Stimulated activated CD8-positive, alpha-beta memory T cell treated with anti-CD3 and anti-CD28 coated beads, Interleukin-15, amount 100 ng/mL, for 24 hours (primary cell): ENCODE measurements around the gene GRIN2A.

Source experiments
- DNase-seq: peaks from one replicate; pipeline ENCODE4 v3.0.0-alpha.2; 2020; ENCODE audit warnings: low read depth

Gene GRIN2A

DNA sequence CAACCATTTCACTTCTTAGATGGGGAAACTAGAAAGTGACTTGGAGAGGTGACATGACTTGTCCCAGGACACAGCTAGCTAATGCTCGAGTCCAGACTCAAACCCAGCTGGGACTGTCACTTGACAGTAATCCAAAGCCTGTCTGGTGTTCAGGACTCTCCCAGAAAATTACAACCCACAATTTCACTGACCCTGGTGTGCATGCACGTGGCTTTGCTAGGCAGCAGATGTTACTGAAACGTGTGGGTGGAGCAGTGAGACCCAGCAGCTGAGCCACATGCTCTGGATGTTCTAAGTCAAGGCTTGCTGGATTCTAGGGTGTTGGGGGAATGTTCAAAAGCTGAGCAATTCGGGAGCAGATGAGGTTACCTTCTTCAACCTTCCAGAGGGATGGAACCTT is 364.6 kb downstream of the GRIN2A start:
- DNase-seq, result no peak

DNA sequence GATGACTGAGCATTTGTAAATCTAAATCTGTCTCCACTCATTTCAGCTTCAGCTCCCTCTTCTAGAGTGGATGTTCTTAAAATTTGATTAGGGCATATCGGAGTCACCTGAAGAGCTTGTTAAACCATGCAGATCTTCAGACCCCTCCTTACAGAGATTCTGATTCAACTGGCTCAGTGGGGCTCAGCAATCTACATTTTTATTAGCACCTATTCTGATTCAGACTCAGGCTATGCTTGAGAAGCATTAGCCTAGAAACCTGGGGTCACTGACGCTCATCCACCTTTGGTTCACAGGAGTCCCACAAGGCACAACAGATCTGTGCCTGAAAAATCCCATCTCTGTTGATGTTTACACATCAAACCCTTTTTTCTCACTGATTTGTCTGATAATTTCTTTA is 365.6 kb downstream of the GRIN2A start:
- DNase-seq, result no peak

DNA sequence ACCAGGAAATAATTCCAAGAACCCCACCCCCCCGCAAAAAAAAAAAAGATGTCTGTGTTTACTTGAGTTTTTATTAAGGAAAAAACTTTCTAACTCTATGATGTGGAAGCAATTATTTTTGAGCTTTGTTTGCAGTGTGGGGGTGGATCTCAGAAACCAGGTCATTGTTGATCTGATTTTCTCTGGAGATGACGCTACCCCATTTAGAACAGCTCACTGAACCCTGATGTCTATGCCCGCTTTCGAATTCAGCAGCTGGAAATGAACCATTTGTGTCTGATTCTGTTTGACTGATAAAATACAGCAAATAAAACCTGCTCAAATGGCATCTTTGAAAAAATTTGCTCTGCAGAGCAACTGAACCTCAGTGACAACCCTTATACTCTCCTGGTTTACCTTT is 368.6 kb downstream of the GRIN2A start:
- DNase-seq, result no peak

DNA sequence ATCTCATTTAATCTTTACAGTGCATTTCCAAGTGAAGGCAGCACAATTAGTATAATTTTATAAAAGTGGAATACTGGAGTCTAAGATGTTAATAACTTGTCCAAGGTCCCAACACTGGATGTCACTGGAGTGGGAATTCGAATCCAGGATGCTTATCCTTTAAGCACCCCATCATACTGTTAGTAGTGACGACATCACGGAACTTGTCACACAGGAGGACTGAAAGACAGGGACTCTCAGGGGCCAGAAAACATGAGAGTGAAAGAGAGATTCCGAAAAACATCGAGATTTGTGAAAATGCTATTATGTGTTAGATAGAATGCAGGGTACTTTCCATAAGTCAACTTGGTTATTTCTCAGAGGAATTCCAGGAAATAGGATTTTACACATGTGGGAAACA is 374.0 kb downstream of the GRIN2A start:
- DNase-seq, result no peak

DNA sequence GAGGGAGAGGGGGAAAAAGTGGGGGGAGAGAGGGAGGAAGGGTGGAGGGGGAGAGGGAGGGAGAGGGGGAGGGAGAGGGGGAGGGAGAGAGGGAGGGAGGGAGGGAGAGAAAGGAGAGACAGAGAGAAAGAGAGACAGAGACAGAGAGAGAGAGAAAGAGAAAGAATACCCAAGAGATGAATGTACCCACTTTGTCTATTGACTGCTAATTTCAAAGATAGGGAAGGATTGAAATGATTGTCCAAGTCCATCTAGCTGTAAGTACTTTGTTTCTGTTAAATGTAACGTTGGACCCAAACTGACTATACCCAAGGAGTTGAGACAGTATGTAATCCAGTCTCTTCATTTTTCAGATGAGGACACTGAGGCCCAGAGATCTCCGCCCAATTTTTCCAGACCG is 374.9 kb downstream of the GRIN2A start:
- DNase-seq, result no peak

DNA sequence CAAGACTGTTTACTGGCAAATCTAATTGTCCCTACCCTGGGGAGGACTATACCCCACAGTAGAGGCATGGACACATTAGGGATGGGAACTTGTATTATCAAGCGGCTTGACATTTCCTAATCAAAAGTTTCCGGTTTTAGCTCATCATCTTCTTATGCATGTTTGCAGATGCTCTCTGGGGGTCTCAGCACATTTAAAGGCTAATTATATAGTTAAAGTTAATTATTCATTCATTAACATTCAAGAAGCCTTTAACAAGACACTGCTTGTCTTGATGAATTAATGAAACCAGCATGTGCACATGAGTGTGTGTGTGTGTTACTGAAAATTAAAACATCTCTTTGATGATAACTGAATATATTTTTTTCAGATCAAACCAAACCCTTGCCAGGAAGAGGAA is 377.1 kb downstream of the GRIN2A start:
- DNase-seq, result no peak

DNA sequence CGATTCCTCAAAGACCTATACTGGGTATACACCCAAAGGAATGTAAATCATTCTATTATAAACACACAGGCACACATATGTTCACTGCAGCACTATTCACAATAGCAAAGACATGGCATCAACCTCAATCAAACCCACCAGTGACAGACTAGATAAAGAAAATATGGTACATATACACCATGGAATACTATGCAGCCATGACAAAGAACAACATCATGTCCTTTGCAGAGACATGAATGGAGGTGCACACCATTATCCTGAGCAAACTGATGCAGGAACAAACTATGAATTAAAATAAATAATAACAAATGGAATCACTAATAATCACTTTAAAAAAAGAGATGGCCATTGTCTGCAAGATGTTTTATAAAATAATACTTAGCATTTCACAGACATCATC is 380.1 kb downstream of the GRIN2A start:
- no peak for DNase-seq

DNA sequence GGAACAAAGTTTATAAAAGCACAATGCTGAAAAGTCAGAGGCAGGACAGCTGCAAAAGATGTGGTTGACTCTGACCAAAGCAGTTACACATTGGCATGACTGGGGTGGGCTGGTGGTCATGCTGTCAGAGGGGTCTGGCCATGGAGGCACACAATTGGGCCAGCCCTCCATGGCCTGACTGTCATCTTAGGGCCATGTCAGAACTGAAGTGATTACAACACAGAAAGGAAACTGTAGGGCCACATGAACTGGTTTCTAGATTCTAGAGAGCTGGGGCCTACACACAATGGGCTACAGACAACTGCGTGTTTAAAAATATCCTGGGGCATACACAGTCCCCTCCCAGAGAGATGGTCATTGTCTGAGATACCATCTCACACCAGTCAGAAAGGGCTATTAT is 380.6 kb downstream of the GRIN2A start:
- DNase-seq, result no peak

DNA sequence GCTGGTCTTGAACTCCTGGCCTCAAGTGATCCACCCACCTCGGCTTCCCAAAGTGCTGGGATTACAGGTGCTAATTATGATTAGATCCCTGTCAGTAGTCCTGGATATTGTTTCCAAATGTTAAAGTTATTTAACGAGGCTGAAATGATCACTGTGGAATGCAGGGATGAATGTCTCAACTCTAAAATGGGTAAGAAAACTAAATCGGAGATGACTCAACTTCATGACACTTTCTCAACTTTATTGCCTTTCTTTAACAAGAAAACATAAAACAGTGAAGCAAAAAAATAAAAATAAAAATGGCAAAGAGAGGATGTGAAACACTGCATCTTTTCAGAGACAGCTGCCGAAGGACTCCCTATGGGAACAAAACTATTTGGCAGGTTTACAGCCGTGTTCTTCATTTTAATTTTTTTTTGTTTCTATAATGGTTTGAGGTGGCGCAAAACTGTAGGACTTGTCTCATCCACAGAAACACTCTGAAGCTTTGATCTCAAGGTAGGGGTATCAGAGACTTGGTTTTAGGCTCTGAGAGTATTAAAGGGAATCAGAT is 382.0 kb downstream of the GRIN2A start:
- DNase-seq, result no peak

DNA sequence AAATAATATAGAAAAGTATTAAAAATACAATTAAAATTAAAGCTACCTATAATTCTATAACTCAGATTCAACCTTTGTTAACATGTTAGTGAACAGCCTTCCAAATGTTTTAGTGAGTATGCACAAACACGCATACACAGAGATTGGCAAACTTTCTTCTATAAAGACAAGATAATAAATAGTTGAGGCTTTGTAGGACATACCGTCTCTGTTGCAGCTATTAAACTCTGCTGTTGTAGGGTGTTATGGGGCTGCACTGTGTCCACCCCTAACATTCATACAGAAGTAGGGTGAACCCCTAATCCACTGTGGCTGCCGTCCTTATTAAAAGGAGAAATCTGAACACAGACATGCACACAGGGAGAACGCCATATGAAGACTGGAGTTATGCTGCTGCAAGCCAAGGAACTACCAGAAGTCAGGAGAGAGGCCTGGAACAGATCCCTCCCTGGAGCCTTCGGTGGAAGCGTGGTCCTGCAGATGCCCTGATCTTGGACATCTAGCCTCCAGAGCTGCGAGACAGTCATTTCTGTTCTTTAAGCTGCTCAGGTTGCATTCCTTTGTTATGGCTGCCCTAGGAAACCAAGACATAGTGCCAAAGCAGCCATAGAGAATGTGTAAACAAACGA is 383.2 kb downstream of the GRIN2A start:
- no peak for DNase-seq

DNA sequence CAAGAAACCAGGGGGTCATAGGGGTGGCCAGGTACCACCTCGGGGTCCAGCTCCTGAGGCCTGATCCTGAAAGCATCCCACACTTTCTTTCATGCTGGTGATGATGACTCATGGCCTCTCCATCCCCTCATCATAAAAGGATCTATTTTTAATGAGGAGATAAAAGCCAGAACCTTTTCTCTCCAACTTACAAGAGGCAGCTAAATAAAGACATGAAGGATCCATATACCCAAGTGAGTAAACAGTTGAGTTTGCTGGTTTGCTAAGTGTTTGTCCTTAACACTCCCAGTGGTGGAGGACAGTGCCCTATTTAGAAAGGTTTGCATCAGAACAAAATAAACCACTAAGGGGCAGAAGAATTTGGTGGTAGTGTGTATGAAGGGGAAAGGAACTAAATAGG is 383.8 kb downstream of the GRIN2A start:
- DNase-seq, result no peak

DNA sequence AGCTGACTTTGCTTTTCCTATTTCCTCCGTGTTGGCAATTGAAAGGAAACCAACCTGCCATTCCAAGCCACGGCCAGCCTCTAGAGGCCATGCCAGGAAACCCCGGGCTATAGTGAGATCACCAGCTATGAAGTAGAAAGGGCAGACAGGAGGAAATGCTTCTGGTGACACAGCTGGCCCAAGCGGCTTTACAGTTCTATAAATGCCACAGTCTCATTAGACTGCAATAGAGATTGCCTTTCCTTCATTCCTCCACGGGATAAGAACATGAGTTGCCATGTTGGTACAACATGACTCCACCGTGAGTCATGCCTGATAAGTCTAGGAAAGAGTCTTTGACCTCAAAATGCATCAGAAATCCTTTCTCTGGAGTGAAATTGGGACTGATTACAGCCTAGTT is 384.9 kb downstream of the GRIN2A start:
- DNase-seq, result no peak

DNA sequence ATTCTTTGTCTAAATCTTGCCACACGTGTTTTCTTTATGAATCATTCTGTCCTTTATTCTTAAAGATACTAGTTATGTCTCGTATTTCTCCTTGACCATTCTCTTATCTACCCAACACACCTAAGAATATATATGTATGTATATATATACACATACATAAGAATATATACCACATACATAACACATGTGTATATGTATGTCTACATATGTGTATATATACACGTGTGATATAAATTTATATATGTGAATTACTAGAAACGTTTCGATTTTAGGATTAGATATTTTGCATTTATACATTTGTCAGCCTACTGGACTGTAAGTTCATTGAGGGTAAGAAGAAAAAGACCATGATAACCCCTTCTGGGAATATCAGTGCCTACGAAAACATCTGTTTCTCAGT is 388.6 kb downstream of the GRIN2A start:
- no peak for DNase-seq

DNA sequence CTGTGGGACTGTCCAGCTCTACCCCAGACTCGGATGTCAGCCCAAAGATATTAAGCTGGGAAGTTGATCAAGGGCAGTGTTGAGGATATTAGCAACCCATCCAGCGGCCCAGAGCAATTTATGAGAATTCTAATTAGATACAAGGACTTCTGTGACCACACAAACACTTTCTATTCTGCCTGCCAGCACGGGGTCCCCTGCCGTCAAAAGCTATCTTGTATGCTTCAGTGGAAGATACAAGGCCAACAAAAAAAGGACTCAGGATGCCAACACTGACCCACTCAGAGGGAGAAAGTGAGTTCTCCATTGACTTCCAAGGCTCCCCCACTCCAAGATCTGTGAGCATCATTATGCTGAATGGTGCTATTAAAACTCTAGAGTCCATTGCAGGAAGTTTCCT is 390.7 kb downstream of the GRIN2A start:
- no peak for DNase-seq

DNA sequence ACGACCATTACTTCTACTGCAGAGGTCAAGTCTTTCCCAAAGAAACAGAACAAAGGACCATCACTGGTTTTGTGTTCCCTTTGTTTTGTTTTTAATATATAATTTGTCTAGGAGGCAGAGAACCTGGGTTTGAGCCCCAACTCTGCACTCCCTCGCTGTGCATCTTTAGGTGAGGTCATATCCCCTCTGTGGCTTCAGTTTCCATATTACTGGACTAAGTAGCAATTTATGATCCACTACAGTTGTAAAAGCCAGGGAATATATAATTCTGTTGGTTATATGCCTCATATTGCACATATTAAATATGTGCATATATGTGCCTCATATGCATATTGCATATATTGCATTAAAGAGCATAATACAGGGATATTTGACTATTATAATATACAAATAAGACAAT is 392.0 kb downstream of the GRIN2A start:
- DNase-seq, result no peak

DNA sequence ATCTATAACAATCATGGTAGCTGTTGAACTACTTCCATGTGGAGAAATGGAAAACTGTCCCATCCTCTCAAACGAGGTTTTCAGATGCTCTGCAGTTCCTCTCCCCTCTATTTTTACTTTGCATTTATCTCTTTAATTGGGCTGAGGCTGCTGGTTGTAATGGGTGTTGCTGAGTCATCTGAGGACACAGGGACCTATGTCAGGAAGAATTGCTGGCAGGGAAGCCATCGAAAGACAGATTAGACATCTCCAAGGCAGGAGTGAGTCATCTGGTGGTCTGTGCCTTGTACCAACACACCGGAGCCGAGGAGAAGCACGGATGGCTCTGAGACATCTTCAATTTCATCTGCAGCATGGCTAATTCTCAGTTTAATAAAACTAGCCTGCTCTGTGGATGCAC is 394.5 kb downstream of the GRIN2A start:
- no peak for DNase-seq

DNA sequence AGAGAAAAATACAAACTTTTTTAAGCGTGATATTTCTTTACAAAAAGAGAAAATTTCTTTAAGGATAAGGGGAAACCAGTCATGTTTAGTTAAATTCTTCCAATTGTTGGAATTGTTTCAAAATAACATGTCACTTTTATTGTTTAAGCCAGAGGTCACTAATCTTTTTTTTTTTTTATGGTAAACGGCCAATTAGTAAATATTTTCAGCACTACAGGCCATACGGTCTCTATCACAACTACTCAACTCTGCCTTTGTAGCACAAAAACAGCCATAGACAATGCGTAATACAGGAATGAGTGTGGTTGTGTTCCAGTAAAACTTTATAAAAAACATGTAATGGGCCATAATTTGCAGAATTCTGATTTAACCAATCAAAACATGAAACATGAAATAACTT is 401.4 kb downstream of the GRIN2A start:
- no peak for DNase-seq

DNA sequence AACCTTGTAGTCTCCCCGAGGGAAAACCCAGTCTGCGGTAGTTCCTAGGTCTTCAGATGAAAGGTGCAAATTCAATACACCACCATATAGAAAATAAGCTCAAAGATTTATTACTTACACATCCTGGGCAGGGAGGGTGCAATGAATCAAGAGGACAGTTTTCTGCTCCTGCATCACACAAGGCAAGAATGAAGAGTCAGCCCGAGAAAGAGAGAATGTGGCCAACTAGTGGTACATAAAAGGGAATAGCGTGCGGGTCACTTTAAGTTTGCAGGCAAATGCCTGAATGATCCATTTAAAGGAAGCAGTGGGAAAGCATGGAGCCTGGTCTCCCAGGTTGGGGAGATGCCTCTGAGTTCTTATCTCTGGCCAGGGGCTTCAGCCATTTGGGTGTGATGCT is 403.4 kb downstream of the GRIN2A start:
- DNase-seq, result no peak

DNA sequence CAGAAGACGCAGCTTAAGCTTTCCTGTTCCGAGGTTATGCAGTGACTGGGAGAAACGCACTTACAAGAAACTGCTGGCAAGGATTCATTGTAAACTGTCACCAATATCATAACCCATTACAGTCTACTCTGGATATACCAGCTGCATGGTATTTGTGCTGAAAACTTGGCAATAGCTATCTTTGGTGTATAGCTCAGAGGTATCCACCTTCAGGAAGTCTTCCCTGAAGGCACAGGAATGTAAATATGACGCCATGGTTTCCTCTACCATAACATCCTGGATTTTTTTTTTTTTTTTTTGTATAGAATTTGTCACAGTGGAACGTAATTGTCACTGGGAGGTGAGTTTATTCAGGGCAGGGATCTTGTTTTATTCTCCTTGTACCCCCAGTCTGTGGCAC is 406.2 kb downstream of the GRIN2A start:
- DNase-seq, result no peak

DNA sequence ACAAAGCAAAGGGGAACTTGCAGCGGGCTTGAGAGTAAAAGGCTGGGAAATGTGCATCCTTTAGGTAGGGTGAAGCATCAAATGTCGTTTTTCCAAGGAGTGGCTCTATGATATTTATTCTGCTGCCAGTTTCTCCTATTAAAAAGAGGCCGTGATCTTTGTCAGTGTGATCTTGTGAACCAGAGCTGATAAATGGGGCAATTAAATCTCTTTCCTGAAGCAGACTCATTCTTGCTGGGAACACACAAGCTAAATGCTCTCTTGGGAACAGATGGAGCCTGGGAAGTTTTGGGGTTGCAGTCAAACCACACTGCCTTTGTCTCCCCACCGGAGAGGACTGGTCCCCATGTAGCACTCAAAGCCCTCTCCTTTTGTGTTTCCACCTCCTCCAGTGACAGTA is 408.9 kb downstream of the GRIN2A start:
- no peak for DNase-seq

DNA sequence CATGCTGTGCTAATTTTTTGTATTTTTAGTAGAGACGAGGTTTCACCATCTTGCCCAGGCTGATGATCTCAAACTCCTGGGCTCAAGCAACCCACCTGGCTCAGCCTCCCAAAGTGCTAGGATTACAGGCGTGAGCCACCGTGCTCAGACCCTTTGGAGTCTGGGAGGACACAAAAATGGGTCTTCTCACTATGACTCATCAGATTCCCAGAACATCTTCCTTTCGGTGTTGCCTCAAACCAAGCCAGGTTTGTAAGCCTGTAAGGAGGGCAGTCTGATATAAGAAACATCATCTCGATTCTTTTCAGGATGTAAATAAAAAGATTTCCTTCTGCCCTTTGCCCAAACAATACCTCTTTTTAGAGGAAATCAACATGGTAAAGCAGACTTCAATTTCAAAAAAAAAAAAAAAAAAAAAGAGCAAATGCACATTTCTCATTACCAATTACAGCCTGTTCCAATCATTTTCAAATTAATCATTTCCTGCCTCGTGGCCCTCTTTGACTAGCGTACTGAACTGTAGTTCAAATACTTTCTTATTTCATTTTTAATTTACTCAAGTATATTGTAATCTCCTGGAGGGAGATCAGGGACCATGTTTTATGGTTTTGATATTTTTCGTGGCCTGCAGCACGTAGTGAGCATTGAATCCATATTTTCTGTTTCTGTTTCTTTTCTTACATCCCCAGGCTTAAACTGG is 409.6 kb downstream of the GRIN2A start:
- DNase-seq, result no peak

DNA sequence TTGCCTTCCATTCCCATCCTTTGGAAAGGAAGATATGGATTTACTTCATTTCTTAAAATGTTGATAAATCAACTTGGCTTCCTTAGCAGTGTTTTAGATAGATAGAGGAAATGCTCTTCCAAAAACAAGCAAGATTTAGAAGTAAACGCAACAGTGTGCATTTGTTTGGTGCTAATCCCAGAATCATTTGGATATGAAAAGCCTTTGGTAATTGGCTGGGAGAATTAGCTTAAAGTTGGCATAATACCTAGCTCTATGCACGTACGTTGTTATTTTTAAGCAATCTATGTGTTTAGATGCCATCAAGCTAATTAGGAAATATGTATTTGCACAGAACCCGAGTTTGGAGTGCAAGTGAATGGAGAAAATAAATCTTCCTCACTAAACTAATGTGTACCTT is 415.3 kb downstream of the GRIN2A start:
- no peak for DNase-seq

DNA sequence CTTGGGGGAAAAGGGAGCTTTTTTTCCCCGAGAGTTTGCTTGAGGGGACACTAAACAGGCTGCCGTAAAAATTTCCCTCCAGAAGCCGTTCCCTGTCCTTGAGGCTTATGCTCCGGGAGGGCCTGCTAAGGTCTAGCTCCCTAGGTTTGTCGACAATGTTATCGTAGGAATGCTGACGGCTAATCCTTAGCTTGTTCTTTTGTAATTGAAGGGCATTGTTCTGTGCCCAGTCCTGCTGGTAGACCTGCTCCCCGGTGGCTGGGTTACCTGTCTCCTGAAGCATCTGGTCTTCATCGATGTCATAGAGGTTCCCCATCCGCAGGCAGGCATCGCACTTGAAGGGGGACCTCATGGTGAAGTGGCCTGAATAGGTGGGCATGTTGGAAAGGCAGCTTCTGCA is 418.7 kb downstream of the GRIN2A start:
- no peak for DNase-seq

DNA sequence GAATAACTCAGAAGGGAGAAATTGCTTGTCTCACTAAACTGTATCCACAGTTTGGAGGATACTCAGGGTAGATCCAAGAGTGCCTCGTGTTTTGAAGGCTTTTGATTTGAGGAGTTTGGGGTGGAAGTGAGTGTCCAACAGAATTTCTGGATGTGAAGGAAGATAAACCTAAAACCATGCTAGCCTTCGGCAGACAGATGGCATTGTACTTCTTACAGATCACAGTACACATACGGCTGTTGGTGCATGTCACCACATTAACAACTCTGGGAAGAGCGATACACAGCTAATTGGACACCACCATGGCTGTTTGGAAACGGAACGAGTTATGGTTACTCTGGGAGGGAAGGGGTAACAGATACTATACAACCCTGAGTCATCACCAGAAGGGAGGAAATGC is 420.4 kb downstream of the GRIN2A start:
- DNase-seq, result no peak
